OCI-LY3 (cell line): ENCODE data around the gene STARD9.

Source experiments
- EZH2phosphoT487 ChIP-seq: fragments of 200-600 bp; shearing (Covaris generic); IDR thresholded peaks from 2 replicates; pipeline ENCODE4 v1.6.1; 2018; ENCODE audit warnings: antibody characterized with exemption, mixed run types, low read depth
- TF ChIP-seq, protein P1 (sequence below): fragments of 200-600, 300-600 bp; sonication (generic); IDR thresholded peaks from 2 replicates; pipeline ENCODE4 v1.5.1; 2014; ENCODE audit warnings: antibody characterized with exemption, low read length, low read depth

DNA sequence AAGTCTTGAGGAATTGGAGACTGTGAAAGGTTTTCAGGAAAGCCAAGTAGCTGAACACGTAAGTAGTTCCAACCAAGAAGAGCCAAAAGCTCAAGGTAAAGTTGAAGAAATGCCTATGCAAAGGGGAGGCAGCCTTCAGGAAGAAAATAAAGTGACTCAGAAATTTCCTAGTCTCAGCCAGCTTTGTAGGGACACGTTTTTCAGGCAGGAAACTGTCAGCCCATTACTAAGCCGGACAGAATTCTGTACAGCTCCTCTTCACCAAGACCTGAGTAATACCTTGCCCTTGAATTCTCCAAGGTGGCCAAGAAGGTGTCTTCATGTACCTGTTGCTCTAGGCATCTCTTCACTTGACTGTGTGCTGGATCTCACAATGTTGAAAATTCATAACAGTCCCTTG, 112.9 kb downstream of the STARD9 start:
- TF ChIP-seq, protein P1, sequence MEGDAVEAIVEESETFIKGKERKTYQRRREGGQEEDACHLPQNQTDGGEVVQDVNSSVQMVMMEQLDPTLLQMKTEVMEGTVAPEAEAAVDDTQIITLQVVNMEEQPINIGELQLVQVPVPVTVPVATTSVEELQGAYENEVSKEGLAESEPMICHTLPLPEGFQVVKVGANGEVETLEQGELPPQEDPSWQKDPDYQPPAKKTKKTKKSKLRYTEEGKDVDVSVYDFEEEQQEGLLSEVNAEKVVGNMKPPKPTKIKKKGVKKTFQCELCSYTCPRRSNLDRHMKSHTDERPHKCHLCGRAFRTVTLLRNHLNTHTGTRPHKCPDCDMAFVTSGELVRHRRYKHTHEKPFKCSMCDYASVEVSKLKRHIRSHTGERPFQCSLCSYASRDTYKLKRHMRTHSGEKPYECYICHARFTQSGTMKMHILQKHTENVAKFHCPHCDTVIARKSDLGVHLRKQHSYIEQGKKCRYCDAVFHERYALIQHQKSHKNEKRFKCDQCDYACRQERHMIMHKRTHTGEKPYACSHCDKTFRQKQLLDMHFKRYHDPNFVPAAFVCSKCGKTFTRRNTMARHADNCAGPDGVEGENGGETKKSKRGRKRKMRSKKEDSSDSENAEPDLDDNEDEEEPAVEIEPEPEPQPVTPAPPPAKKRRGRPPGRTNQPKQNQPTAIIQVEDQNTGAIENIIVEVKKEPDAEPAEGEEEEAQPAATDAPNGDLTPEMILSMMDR: no peak
- no peak for TF ChIP-seq EZH2phosphoT487
